Measurements from ENCODE around the gene MKNK1.

DNA sequence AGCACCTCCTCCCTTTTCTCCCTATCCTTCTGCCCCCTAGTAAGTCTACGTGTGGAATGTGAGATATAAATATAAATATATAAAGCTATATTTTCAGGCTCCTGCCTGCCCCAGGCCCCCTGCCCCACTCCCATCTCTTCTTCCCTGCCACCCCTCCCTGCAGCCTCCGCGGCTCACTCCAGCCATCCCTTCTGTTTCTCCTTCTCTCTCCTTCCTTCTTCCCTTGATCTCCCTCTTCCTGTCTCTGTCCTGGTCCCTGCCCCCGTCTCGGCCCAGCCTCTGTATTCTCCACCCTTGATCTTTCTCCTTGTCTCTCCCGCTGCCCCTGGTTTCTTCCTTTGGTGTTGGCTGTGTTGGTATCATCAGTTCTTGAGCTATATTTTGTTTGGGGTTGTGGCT, 91.3 kb downstream of the MKNK1 start:
- TF ChIP-seq, protein P1, sequence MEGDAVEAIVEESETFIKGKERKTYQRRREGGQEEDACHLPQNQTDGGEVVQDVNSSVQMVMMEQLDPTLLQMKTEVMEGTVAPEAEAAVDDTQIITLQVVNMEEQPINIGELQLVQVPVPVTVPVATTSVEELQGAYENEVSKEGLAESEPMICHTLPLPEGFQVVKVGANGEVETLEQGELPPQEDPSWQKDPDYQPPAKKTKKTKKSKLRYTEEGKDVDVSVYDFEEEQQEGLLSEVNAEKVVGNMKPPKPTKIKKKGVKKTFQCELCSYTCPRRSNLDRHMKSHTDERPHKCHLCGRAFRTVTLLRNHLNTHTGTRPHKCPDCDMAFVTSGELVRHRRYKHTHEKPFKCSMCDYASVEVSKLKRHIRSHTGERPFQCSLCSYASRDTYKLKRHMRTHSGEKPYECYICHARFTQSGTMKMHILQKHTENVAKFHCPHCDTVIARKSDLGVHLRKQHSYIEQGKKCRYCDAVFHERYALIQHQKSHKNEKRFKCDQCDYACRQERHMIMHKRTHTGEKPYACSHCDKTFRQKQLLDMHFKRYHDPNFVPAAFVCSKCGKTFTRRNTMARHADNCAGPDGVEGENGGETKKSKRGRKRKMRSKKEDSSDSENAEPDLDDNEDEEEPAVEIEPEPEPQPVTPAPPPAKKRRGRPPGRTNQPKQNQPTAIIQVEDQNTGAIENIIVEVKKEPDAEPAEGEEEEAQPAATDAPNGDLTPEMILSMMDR (IDR thresholded peaks at IDR 0.05; ENCODE audit: insufficient read depth, low read length): no peak
- TF ChIP-seq REST (IDR thresholded peaks at IDR 0.05; ENCODE audit: insufficient replicate concordance, low read depth) (no peak), POLR2AphosphoS5 (IDR thresholded peaks at IDR 0.05; ENCODE audit: low read depth) (no peak), SPI1 (IDR thresholded peaks at IDR 0.05; ENCODE audit: borderline replicate concordance, low read depth) (no peak), GABPA (IDR thresholded peaks at IDR 0.05; ENCODE audit: low read depth) (no peak)

Measured in HL-60 (cell line).